HepG2 (cell line): ENCODE measurements around the gene IL6ST. TPM values are rescaled to one million over a fixed set of nuclear protein-coding genes. Genes with fewer than 3 reads are reported as not detected.

ENCODE experiments used
- ATAC-seq: fragments of 200-7000 bp; cut with Tn5 transposase; 3 replicates; pipeline ENCODE4 v1.9.1; 2020; ENCODE audit warnings: mild to moderate bottlenecking, moderate library complexity
- BruUV-seq: library from RNA; stranded (reverse); fragments of 400-500 nt; replicated peaks from 2 replicates; lab custom pipeline; 2021; lab: Mats Ljungman, UMichigan
- CTCF ChIA-PET: fragments of 300-600 bp; formaldehyde crosslinking; extraction: SDS; loops from one replicate; lab custom pipeline; 2021; ENCODE audit warnings: low total read pairs, inconsistent platforms, low intra/inter-chr PET ratio; lab: Yijun Ruan, JAX
- POLR2A ChIA-PET: fragments of 350-600 bp; sonication (Branson Sonifier 250); formaldehyde crosslinking; loops from one replicate; lab custom pipeline; 2020; ENCODE audit warnings: antibody characterized with exemption, inconsistent platforms; lab: Yijun Ruan, JAX
- DNase-seq: peaks from one replicate; pipeline ENCODE4 v3.0.0-alpha.2; 2015; ENCODE audit warnings: low spot score
- FAIRE-seq: peaks from 3 replicates; lab custom pipeline; 2011; peaks lifted over from hg19 to GRCh38; lab: Jason Lieb, UNC
- H2AFZ ChIP-seq: one replicate; pipeline ENCODE4 v1.6.1; 2011; ENCODE audit warnings: low read length, inconsistent platforms
- H3K27ac ChIP-seq: fragments of 300-600 bp; 3 replicates; pipeline ENCODE4 v1.8.0; 2011; ENCODE audit warnings: mixed run types, mild to moderate bottlenecking, mixed read lengths, low read length, inconsistent platforms; ENCODE audit not compliant: insufficient read depth; ENCODE audit errors: extremely low read length
- H3K27me3 ChIP-seq, 2 experiments: fragments of 200-600 bp in 1 of 2; 2 replicates in 1 of 2; 3 replicates in 1 of 2; pipeline versions ENCODE4 v1.6.0 to v1.8.0; 2011; ENCODE audit warnings: low read length in 2 of 2, mild to moderate bottlenecking in 2 of 2, moderate library complexity in 2 of 2, inconsistent platforms in 1 of 2; ENCODE audit not compliant: insufficient read depth in 2 of 2, control insufficient read depth in 1 of 2
- H3K36me3 ChIP-seq, 2 experiments: fragments of 200-600 bp in 1 of 2; replicated peaks in 1 of 2; 2 replicates in 1 of 2; 3 replicates in 1 of 2; pipeline versions ENCODE4 v1.5.1 to v1.8.0; 2011; ENCODE audit warnings: low read length in 2 of 2, inconsistent platforms in 1 of 2; ENCODE audit not compliant: insufficient read depth in 2 of 2, control insufficient read depth in 1 of 2
- H3K4me1 ChIP-seq: 2 replicates; pipeline ENCODE4 v1.5.1; 2012; ENCODE audit warnings: low read length, inconsistent platforms; ENCODE audit not compliant: insufficient read depth
- H3K4me2 ChIP-seq: 2 replicates; pipeline ENCODE4 v1.6.0; 2011; ENCODE audit warnings: low read depth, low read length, inconsistent platforms
- H3K4me3 ChIP-seq, 3 experiments: fragments of 200-600 bp in 1 of 3; sonication (generic), shearing (Covaris generic) in 1 of 3; replicated peaks in 1 of 3; 2 replicates each; pipeline ENCODE4 v1.5.1; 2011 to 2016; ENCODE audit warnings: low read length in 3 of 3, inconsistent platforms in 2 of 3, low read depth in 2 of 3, mild to moderate bottlenecking in 2 of 3, control low read depth in 1 of 3, mixed read lengths in 1 of 3; ENCODE audit not compliant: insufficient read depth in 1 of 3
- H3K79me2 ChIP-seq: one replicate; pipeline ENCODE4 v1.6.1; 2011; ENCODE audit warnings: low read length, inconsistent platforms; ENCODE audit not compliant: insufficient read depth
- H3K9ac ChIP-seq: 2 replicates; pipeline ENCODE4 v1.6.0; 2011; ENCODE audit warnings: mild to moderate bottlenecking, low read depth, low read length, inconsistent platforms; ENCODE audit not compliant: insufficient read depth
- H3K9me3 ChIP-seq: 2 replicates; pipeline ENCODE4 v1.5.1; 2012; ENCODE audit warnings: mild to moderate bottlenecking, low read length
- H4K20me1 ChIP-seq: 2 replicates; pipeline ENCODE4 v1.6.0; 2011; ENCODE audit warnings: inconsistent platforms, mild to moderate bottlenecking, low read length, moderate library complexity; ENCODE audit not compliant: insufficient read depth
- FOSL2 ChIP-seq: sonication (generic); formaldehyde crosslinking; IDR thresholded peaks from 2 replicates; pipeline ENCODE4 v1.4.0; 2020; ENCODE audit warnings: missing genetic modification reagents
- ZNF687 ChIP-seq: sonication (generic); formaldehyde crosslinking; IDR thresholded peaks from 2 replicates; pipeline ENCODE4 v1.5.1; 2020; ENCODE audit warnings: mild to moderate bottlenecking, missing genetic modification reagents, moderate library complexity
- ZNF691 ChIP-seq: sonication (generic); formaldehyde crosslinking; IDR thresholded peaks from 2 replicates; pipeline ENCODE4 v1.4.0; 2020; ENCODE audit warnings: missing genetic modification reagents, low read depth, mild to moderate bottlenecking, borderline replicate concordance
- WGBS: methylation state at CpG from one replicate; pipeline ENCODE4 v1.1.6; 2017; ENCODE audit warnings: low lambda C conversion rate; 5-methylcytosine and 5-hydroxymethylcytosine counted together
- in situ Hi-C: cut with HindIII; loops from 2 replicates; pipeline ENCODE4 v1.10.0; 2017; ENCODE audit warnings: low pct_unique_long_range_greater_than_20kb; ENCODE audit not compliant: extremely low pct_ligation_motif_present
- intact Hi-C: fragments of 100-400 bp; cut with micrococcal nuclease; formaldehyde crosslinking; loops from one replicate; pipeline ENCODE4 v1.10.0; 2022; ENCODE audit not compliant: unreplicated experiment
- polyA plus RNA-seq, 8 experiments: library from polyadenylated mRNA; depleted of rRNA in 3 of 8; stranded (reverse) in 7 of 8; unstranded in 1 of 8; fragments of >200 nt; fragmentation: Illumina TruSeq in 4 of 8; extraction: Trizol in 4 of 8; gene quantifications; 2 replicates each; pipeline versions ENCODE4 v1.2.1 to v1.2.3, GENCODE V29; 2011 to 2016; ENCODE audit warnings: low read depth in 4 of 8, missing spikeins in 1 of 8, mixed read lengths in 1 of 8; ENCODE audit not compliant: insufficient read depth in 1 of 8
- total RNA-seq, 5 experiments: library from RNA; depleted of rRNA; stranded (reverse); fragments of >200 nt; fragmentation: Illumina TruSeq; extraction: Trizol; gene quantifications; 2 replicates each; pipeline ENCODE4 v1.2.3, GENCODE V29; 2016; ENCODE audit warnings: low read depth in 1 of 5

IL6ST gene
- total and polyA plus RNA-seq, 2 of the 13 experiments (the other 11 are each of a cell fraction or from before 2014, with no cell fraction given) = 66.6 to 166 TPM

GRCh38 chr5:55913466-55914413 lies 81.0 kb downstream of the IL6ST start:
- intact Hi-C loops (no loop called here), in situ Hi-C loops (no loop called here)
- CTCF ChIA-PET = no interaction called here
- H4K20me1 ChIP-seq = no peaks in the 10 kb centered on the region
- peaks cover 37% of the 10 kb centered on the region for H3K4me1 ChIP-seq
- H2AFZ ChIP-seq = no peak overlapping the region
- no peak overlapping the region for H3K27ac ChIP-seq
- H3K9me3 ChIP-seq = no peaks in the 10 kb centered on the region
- POLR2A ChIA-PET = no interaction called here
- DNase-seq (no peak), FAIRE-seq (no peak), ATAC-seq (peak; percentile 65)
- peaks cover 0 to 3% of the 10 kb centered on the region in 2 experiments; a peak in 3 of 5 replicates for H3K27me3 ChIP-seq
- H3K4me3 ChIP-seq = peak overlapping the region in 2 of 3 experiments; percentile 22 to 50; a peak in 4 of 6 replicates
- H3K36me3 ChIP-seq = no peaks in the 10 kb centered on the region
- no TSS peak for BruUV-seq
- peak; percentile 68 for TF ChIP-seq FOSL2 (CRISPR knock-in tag)
- no peak for TF ChIP-seq ZNF691 (CRISPR knock-in tag)
- peak; percentile 41; the same call in 1 of the 2 replicates for TF ChIP-seq ZNF687 (CRISPR knock-in tag)
- H3K4me2 ChIP-seq = peak overlapping the region; percentile 66
- WGBS = 16% methylated on average over 10 of the region's 10 CpGs
- H3K79me2 ChIP-seq = no peaks in the 10 kb centered on the region
- peak overlapping the region; percentile 20; the same call in 1 of the 2 replicates for H3K9ac ChIP-seq
